GM12878 (cell line): ENCODE measurements around the gene GATAD2B. TPM values are rescaled to one million over a fixed set of nuclear protein-coding genes. Genes with fewer than 3 reads are reported as not detected.

Experiments
- ATAC-seq: fragments of 200-7000 bp; cut with Tn5 transposase; 3 replicates; pipeline ENCODE4 v1.9.1; 2020; ENCODE audit warnings: mild to moderate bottlenecking, moderate library complexity
- BruUV-seq: library from RNA; stranded (reverse); fragments of 400-500 nt; replicated peaks from 2 replicates; lab custom pipeline; 2021; lab: Mats Ljungman, UMichigan
- CTCF ChIA-PET: fragments of 300-600 bp; sonication (Branson Sonifier 250); formaldehyde crosslinking; extraction: SDS; loops from one replicate; lab custom pipeline; 2021; ENCODE audit warnings: inconsistent platforms; lab: Yijun Ruan, JAX
- POLR2A ChIA-PET: fragments of 350-600 bp; formaldehyde crosslinking; extraction: SDS; loops from one replicate; lab custom pipeline; 2021; ENCODE audit warnings: inconsistent platforms; lab: Charles Lee
- RAD21 ChIA-PET: fragments of 300-600 bp; sonication (Branson Sonifier 250); formaldehyde crosslinking; loops from one replicate; lab custom pipeline; 2023; ENCODE audit warnings: antibody characterized with exemption; ENCODE audit not compliant: unreplicated experiment; lab: Charles Lee
- SMC1A ChIA-PET: fragments of 300-600 bp; sonication (Branson Sonifier 250); formaldehyde crosslinking; loops from one replicate; lab custom pipeline; 2023; ENCODE audit not compliant: unreplicated experiment, uncharacterized antibody; lab: Charles Lee
- DNase-seq: peaks from one replicate; pipeline ENCODE4 v3.0.0-alpha.2; 2011; ENCODE audit warnings: low read depth, low spot score
- FAIRE-seq: peaks from 3 replicates; lab custom pipeline; 2011; peaks lifted over from hg19 to GRCh38; lab: Jason Lieb, UNC
- H2AFZ ChIP-seq: 2 replicates; pipeline ENCODE4 v1.6.0; 2011; ENCODE audit warnings: low read depth, low read length, control low read depth; ENCODE audit not compliant: control insufficient read depth
- H3K27ac ChIP-seq: 2 replicates; pipeline ENCODE4 v1.5.1; 2011; ENCODE audit warnings: control low read depth; ENCODE audit not compliant: control insufficient read depth, insufficient read depth
- H3K27me3 ChIP-seq, 2 experiments: replicated peaks in 1 of 2; 2 replicates each; pipeline versions ENCODE4 v1.6.0 to v1.6.1; 2011; ENCODE audit warnings: low read length in 1 of 2; ENCODE audit not compliant: control insufficient read depth in 2 of 2, insufficient read depth in 2 of 2
- H3K36me3 ChIP-seq, 2 experiments: 2 replicates each; pipeline ENCODE4 v1.5.1; 2011; ENCODE audit warnings: low read length in 1 of 2; ENCODE audit not compliant: control insufficient read depth in 2 of 2, insufficient read depth in 2 of 2
- H3K4me1 ChIP-seq: 2 replicates; pipeline ENCODE4 v1.6.1; 2011; ENCODE audit warnings: mild to moderate bottlenecking, low read length, moderate library complexity, mixed read lengths; ENCODE audit not compliant: control insufficient read depth, insufficient read depth
- H3K4me2 ChIP-seq: 2 replicates; pipeline ENCODE4 v1.6.0; 2011; ENCODE audit warnings: control low read depth; ENCODE audit not compliant: control insufficient read depth, insufficient read depth
- H3K4me3 ChIP-seq: fragments of 200-600 bp; sonication (generic); 2 replicates; pipeline ENCODE4 v1.5.1; 2016
- H3K79me2 ChIP-seq: 2 replicates; pipeline ENCODE4 v1.6.0; 2011; ENCODE audit warnings: low read length; ENCODE audit not compliant: control insufficient read depth, insufficient read depth
- H3K9ac ChIP-seq: 2 replicates; pipeline ENCODE4 v1.8.0; 2011; ENCODE audit warnings: low read length, control low read depth, mixed read lengths; ENCODE audit not compliant: control insufficient read depth, insufficient read depth
- H3K9me3 ChIP-seq: replicated peaks from 3 replicates; pipeline ENCODE4 v1.5.1; 2011; ENCODE audit warnings: mild to moderate bottlenecking, low read length; ENCODE audit not compliant: control insufficient read depth, insufficient read depth
- H4K20me1 ChIP-seq: 2 replicates; pipeline ENCODE4 v1.6.0; 2011; ENCODE audit not compliant: control insufficient read depth, insufficient read depth
- BHLHE40 ChIP-seq, 2 experiments: fragments of 450-650 bp in 1 of 2; IDR thresholded peaks; 2 replicates each; pipeline ENCODE4 v1.6.1; 2011 to 2017; ENCODE audit warnings: low read depth in 2 of 2, borderline replicate concordance in 1 of 2, improper control_type of control experiment in 1 of 2, low read length in 1 of 2, mild to moderate bottlenecking in 1 of 2
- BRCA1 ChIP-seq: IDR thresholded peaks from 2 replicates; pipeline ENCODE4 v1.6.1; 2011; ENCODE audit warnings: low read depth, low read length, improper control_type of control experiment
- CHD4 ChIP-seq: fragments of 200-600 bp; sonication (generic); IDR thresholded peaks from 2 replicates; pipeline ENCODE4 v1.6.1; 2016; ENCODE audit warnings: mild to moderate bottlenecking
- CREM ChIP-seq: IDR thresholded peaks from 2 replicates; pipeline ENCODE4 v1.6.1; 2014; ENCODE audit warnings: antibody characterized with exemption, low read depth
- DPF2 ChIP-seq: fragments of 450-650 bp; IDR thresholded peaks from 2 replicates; pipeline ENCODE4 v1.6.1; 2017; ENCODE audit warnings: mild to moderate bottlenecking
- GABPA ChIP-seq: IDR thresholded peaks from 2 replicates; pipeline ENCODE4 v1.6.1; 2014; ENCODE audit warnings: antibody characterized with exemption, low read depth, mild to moderate bottlenecking, inconsistent platforms
- HDAC6 ChIP-seq: fragments of 200-600 bp; sonication (generic); IDR thresholded peaks from one replicate; pipeline ENCODE4 v1.8.0; 2017; ENCODE audit warnings: antibody characterized with exemption; ENCODE audit not compliant: unreplicated experiment
- IKZF2 ChIP-seq, 2 experiments: fragments of 450-650 bp; IDR thresholded peaks; 2 replicates each; pipeline ENCODE4 v1.6.1; 2017; ENCODE audit warnings: mild to moderate bottlenecking in 2 of 2, moderate library complexity in 2 of 2
- JUNB ChIP-seq: IDR thresholded peaks from 2 replicates; pipeline ENCODE4 v1.6.1; 2016; ENCODE audit warnings: antibody characterized with exemption, mild to moderate bottlenecking
- SMARCA5 ChIP-seq: fragments of 450-650 bp; IDR thresholded peaks from 2 replicates; pipeline ENCODE4 v1.6.1; 2017; ENCODE audit warnings: mild to moderate bottlenecking
- SP1 ChIP-seq: IDR thresholded peaks from one replicate; pipeline ENCODE4 v1.6.1; 2011; ENCODE audit warnings: low read depth, low read length
- ZNF217 ChIP-seq: fragments of 450-650 bp; IDR thresholded peaks from 2 replicates; pipeline ENCODE4 v1.6.1; 2017; ENCODE audit warnings: antibody characterized with exemption, mild to moderate bottlenecking
- WGBS: methylation state at CpG from one replicate; pipeline ENCODE4 v1.1.6; 2016; ENCODE audit warnings: low lambda C conversion rate; ENCODE audit not compliant: insufficient replicate concordance, insufficient coverage; ENCODE audit errors: missing lambda C conversion rate; 5-methylcytosine and 5-hydroxymethylcytosine counted together
- in situ Hi-C: fragments of 300-500 bp; cut with MboI; formaldehyde crosslinking; loops from 9 replicates; pipeline ENCODE4 v1.14.3; 2018; ENCODE audit warnings: mixed read lengths
- intact Hi-C: fragments of 100-400 bp; cut with micrococcal nuclease; formaldehyde crosslinking; loops from one replicate; pipeline ENCODE4 v1.14.2; 2022; ENCODE audit not compliant: unreplicated experiment
- polyA plus RNA-seq, 11 experiments: library from polyadenylated mRNA; depleted of rRNA in 4 of 11; unstranded in 6 of 11; stranded (reverse) in 5 of 11; fragments of >200 nt; fragmentation: Nextera tagmentation in 4 of 11; fragmentation: Illumina TruSeq in 1 of 11; extraction: Ambion mirVana in 4 of 11; extraction: Trizol in 1 of 11; gene quantifications; 1 replicate in 1 of 11; 2 replicates in 10 of 11; pipeline versions ENCODE4 v1.2.1 to v1.2.3, GENCODE V29; 2011 to 2016; ENCODE audit warnings: inconsistent platforms in 2 of 11, missing spikeins in 2 of 11, low read depth in 1 of 11
- total RNA-seq, 4 experiments: library from RNA; depleted of rRNA in 3 of 4; stranded (reverse); fragments of >200 nt in 3 of 4; fragmentation: Illumina TruSeq in 1 of 4; extraction: Trizol in 1 of 4; gene quantifications; 2 replicates each; pipeline versions ENCODE4 v1.2.1 to v1.2.3, GENCODE V29; 2013 to 2021
- TF ChIP-seq, protein P1 (sequence below): IDR thresholded peaks from 2 replicates; pipeline ENCODE4 v1.6.1; 2012; ENCODE audit warnings: low read depth, low read length, improper control_type of control experiment
- TF ChIP-seq, protein P2 (sequence below): fragments of 450-650 bp; IDR thresholded peaks from 2 replicates; pipeline ENCODE4 v1.6.1; 2018; ENCODE audit warnings: borderline replicate concordance, mild to moderate bottlenecking; ENCODE audit not compliant: partially characterized antibody
- TF ChIP-seq, protein P3 (sequence below): fragments of 450-650 bp; formaldehyde crosslinking; IDR thresholded peaks from 2 replicates; pipeline ENCODE4 v1.4.0; 2020; ENCODE audit warnings: mild to moderate bottlenecking, moderate library complexity
- TF ChIP-seq, protein P4 (sequence below): IDR thresholded peaks from 2 replicates; pipeline ENCODE4 v1.6.1; 2012; ENCODE audit warnings: low read depth, low read length, improper control_type of control experiment

Gene GATAD2B
- total and polyA plus RNA-seq, 10 of the 15 experiments (the other 5 are each of a cell fraction or from before 2014, with no cell fraction given) = 2.4 to 63.1 (median 8.7) TPM

- FAIRE-seq (peak; percentile 78), DNase-seq (peak; percentile 78), ATAC-seq (peak; percentile 92)
- POLR2A ChIA-PET = interaction anchor here (0.7 to 2.1 kb wide), 8 partner anchors 10 to 141 kb away, joined by 3 to 5 read pairs (median 3); partner anchors contain the start of genes CREB3L4, GATAD2B and SLC39A1
- RAD21 ChIA-PET = interaction anchor here (0.7 to 2.4 kb wide), 10 partner anchors 23 to 173 kb away, joined by 3 to 9 read pairs (median 4); partner anchors contain the start of gene RAB13
- H3K4me3 ChIP-seq = 0 out of 2 replicates have a peak overlapping the region, but pooled peaks have one; percentile 4
- peaks cover 46% of the 10 kb centered on the region for H3K4me1 ChIP-seq
- no peak overlapping the region for H2AFZ ChIP-seq
- CTCF ChIA-PET = interaction anchor here (0.7 to 1.8 kb wide), 13 partner anchors 15 to 138 kb away, joined by 3 to 5 read pairs (median 4); partner anchors contain the start of genes DENND4B, GATAD2B and SLC39A1
- peak overlapping the region; percentile 25; the same call in 1 of the 2 replicates for H3K9ac ChIP-seq
- intact Hi-C loops = no loop called here
- H3K27ac ChIP-seq = peak overlapping the region; percentile 70
- SMC1A ChIA-PET = interaction anchor here (0.7 to 2.9 kb wide), 16 partner anchors 8 to 173 kb away, joined by 3 to 16 read pairs (median 4); partner anchors contain the start of genes CREB3L4, GATAD2B and RAB13
- in situ Hi-C loops = no loop called here
- H3K27me3 ChIP-seq = no peaks in the 10 kb centered on the region
- under 1% methylated on average over 5 of the region's 5 CpGs for WGBS
- BruUV-seq = no TSS peak
- peaks cover 46% of the 10 kb centered on the region for H3K79me2 ChIP-seq
- peak overlapping the region; percentile 14 for H3K4me2 ChIP-seq
- H3K36me3 ChIP-seq = peaks cover 3 to 7% of the 10 kb centered on the region in 2 experiments; a peak in 2 of 4 replicates
- no peaks in the 10 kb centered on the region; the same call in 2 of the 3 replicates for H3K9me3 ChIP-seq
- H4K20me1 ChIP-seq = no peaks in the 10 kb centered on the region
- TF ChIP-seq SMARCA5 (peak; percentile 14; the same call in 1 of the 2 replicates), IKZF2 (IDR thresholded peaks at IDR 0.05) (peak; percentile 97), BRCA1 (no peak), JUNB (peak; percentile 34; the same call in 1 of the 2 replicates), CHD4 (no peak), DPF2 (peak; percentile 56; the same call in 1 of the 2 replicates), GABPA (no peak), HDAC6 (no peak), ZNF217 (no peak), CREM (peak; percentile 20; the same call in 1 of the 2 replicates), SP1 (no peak), BHLHE40 (IDR thresholded peaks at IDR 0.05; ENCODE audit: borderline replicate concordance in 1 of 2, low read depth in 2 of 2, low read length in 1 of 2) (peak; percentile 64 to 84)
- TF ChIP-seq, protein P1, sequence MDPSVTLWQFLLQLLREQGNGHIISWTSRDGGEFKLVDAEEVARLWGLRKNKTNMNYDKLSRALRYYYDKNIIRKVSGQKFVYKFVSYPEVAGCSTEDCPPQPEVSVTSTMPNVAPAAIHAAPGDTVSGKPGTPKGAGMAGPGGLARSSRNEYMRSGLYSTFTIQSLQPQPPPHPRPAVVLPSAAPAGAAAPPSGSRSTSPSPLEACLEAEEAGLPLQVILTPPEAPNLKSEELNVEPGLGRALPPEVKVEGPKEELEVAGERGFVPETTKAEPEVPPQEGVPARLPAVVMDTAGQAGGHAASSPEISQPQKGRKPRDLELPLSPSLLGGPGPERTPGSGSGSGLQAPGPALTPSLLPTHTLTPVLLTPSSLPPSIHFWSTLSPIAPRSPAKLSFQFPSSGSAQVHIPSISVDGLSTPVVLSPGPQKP = no peak
- TF ChIP-seq, protein P2, sequence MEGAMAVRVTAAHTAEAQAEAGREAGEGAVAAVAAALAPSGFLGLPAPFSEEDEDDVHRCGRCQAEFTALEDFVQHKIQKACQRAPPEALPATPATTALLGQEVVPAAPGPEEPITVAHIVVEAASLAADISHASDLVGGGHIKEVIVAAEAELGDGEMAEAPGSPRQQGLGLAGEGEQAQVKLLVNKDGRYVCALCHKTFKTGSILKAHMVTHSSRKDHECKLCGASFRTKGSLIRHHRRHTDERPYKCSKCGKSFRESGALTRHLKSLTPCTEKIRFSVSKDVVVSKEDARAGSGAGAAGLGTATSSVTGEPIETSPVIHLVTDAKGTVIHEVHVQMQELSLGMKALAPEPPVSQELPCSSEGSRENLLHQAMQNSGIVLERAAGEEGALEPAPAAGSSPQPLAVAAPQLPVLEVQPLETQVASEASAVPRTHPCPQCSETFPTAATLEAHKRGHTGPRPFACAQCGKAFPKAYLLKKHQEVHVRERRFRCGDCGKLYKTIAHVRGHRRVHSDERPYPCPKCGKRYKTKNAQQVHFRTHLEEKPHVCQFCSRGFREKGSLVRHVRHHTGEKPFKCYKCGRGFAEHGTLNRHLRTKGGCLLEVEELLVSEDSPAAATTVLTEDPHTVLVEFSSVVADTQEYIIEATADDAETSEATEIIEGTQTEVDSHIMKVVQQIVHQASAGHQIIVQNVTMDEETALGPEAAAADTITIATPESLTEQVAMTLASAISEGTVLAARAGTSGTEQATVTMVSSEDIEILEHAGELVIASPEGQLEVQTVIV = peak; percentile 66
- TF ChIP-seq, protein P3, sequence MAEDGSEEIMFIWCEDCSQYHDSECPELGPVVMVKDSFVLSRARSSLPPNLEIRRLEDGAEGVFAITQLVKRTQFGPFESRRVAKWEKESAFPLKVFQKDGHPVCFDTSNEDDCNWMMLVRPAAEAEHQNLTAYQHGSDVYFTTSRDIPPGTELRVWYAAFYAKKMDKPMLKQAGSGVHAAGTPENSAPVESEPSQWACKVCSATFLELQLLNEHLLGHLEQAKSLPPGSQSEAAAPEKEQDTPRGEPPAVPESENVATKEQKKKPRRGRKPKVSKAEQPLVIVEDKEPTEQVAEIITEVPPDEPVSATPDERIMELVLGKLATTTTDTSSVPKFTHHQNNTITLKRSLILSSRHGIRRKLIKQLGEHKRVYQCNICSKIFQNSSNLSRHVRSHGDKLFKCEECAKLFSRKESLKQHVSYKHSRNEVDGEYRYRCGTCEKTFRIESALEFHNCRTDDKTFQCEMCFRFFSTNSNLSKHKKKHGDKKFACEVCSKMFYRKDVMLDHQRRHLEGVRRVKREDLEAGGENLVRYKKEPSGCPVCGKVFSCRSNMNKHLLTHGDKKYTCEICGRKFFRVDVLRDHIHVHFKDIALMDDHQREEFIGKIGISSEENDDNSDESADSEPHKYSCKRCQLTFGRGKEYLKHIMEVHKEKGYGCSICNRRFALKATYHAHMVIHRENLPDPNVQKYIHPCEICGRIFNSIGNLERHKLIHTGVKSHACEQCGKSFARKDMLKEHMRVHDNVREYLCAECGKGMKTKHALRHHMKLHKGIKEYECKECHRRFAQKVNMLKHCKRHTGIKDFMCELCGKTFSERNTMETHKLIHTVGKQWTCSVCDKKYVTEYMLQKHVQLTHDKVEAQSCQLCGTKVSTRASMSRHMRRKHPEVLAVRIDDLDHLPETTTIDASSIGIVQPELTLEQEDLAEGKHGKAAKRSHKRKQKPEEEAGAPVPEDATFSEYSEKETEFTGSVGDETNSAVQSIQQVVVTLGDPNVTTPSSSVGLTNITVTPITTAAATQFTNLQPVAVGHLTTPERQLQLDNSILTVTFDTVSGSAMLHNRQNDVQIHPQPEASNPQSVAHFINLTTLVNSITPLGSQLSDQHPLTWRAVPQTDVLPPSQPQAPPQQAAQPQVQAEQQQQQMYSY (CRISPR knock-in tag) = no peak
- TF ChIP-seq, protein P4, sequence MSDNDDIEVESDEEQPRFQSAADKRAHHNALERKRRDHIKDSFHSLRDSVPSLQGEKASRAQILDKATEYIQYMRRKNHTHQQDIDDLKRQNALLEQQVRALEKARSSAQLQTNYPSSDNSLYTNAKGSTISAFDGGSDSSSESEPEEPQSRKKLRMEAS = no peak
Observed at GRCh38 chr1:153849487-153850185, 73.1 kb downstream of the GATAD2B start.
